Epithelial cell of esophagus (primary cell): ENCODE data around the gene P3H2.
A peak's percentile ranks its signal among the peaks of the same experiment; 100 is the strongest.

Experiments used
- DNase-seq: peaks from one replicate; pipeline ENCODE4 v3.0.0; 2010; ENCODE audit warnings: low read depth
- H3K4me3 ChIP-seq: 2 replicates; pipeline ENCODE4 v1.5.1; 2011; ENCODE audit warnings: mild to moderate bottlenecking, low read length, control low read depth
- TF ChIP-seq, protein P1 (sequence below): IDR thresholded peaks from 2 replicates; pipeline ENCODE4 v1.5.1; 2011; ENCODE audit warnings: low read depth, mild to moderate bottlenecking, low read length, control low read depth, inconsistent platforms; ENCODE audit not compliant: insufficient read depth; ENCODE audit errors: missing control alignments

The P3H2 gene

GRCh38 chr3:190097617-190098016, 23.1 kb downstream of the P3H2 start:
- no peak for DNase-seq
- TF ChIP-seq, protein P1, sequence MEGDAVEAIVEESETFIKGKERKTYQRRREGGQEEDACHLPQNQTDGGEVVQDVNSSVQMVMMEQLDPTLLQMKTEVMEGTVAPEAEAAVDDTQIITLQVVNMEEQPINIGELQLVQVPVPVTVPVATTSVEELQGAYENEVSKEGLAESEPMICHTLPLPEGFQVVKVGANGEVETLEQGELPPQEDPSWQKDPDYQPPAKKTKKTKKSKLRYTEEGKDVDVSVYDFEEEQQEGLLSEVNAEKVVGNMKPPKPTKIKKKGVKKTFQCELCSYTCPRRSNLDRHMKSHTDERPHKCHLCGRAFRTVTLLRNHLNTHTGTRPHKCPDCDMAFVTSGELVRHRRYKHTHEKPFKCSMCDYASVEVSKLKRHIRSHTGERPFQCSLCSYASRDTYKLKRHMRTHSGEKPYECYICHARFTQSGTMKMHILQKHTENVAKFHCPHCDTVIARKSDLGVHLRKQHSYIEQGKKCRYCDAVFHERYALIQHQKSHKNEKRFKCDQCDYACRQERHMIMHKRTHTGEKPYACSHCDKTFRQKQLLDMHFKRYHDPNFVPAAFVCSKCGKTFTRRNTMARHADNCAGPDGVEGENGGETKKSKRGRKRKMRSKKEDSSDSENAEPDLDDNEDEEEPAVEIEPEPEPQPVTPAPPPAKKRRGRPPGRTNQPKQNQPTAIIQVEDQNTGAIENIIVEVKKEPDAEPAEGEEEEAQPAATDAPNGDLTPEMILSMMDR, result no peak
- H3K4me3 ChIP-seq, result no peak overlapping the region

DNA sequence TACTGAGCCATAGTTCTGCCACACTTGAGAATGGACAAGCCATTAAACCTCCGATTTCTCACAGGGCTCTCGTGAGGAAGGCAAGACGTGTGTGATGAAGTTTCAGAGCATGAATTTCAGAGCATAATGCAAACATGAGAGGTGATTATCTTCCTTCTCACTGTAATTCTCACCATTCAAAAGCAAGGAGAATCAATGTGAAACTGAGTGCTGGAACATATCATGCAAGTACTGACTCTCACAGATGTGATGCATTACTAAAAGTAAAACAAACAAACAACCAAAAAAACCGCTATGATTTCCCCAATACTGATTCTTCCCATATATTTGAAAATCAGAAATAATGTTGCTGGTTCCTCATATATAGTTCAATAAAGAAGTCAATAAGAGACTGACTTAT, 23.7 kb downstream of the P3H2 start:
- DNase-seq, result no peak
- no peak overlapping the region for H3K4me3 ChIP-seq
- TF ChIP-seq, protein P1, result no peak

DNA sequence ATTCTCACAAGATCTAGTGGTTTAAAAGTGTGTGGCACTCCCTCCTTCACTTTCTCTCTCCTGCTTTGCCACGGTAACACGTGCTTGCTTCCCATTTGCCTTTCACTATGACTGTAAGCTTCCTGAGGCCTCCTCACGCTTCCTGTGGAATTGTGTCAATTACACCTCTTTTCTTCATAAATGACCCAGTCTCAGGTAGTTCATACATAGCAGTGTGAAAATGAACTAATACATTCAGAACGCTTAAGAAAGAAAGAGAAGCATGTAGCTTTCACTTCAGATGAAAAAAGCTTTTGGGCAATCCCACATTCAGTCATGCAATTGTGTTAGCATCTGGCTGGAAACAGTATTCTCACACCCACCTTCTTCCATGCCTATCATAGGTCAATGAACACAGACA, 24.4 kb downstream of the P3H2 start:
- no peak for DNase-seq
- H3K4me3 ChIP-seq, result no peak overlapping the region
- TF ChIP-seq, protein P1, result no peak

GRCh38 chr3:190094160-190094718, 26.5 kb downstream of the P3H2 start:
- no peak for DNase-seq
- no peak overlapping the region for H3K4me3 ChIP-seq
- TF ChIP-seq, protein P1, result no peak

DNA sequence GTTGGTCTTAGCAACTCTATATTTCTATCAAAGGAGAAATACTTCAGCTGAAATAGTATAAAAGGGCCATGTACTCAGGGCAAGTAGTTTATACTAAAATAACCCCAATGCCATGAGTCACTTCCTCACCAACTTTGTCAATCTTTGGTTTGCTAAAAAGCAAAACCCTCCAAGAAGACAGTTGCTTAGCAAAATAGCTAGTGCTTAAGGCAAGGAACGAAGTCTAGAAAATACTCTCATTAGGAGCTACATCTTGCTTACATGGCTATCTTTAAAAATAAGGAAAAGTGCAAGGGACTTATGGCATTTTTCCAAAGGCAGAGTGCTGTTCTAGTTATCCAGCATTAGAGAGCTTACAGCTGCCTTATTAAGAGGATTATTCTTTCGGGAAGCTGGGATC, 28.4 kb downstream of the P3H2 start:
- DNase-seq, result peak; percentile 43
- TF ChIP-seq, protein P1, result no peak
- H3K4me3 ChIP-seq, result no peak overlapping the region

GRCh38 chr3:190089711-190090110, 31.0 kb downstream of the P3H2 start:
- TF ChIP-seq, protein P1, result no peak
- no peak for DNase-seq
- no peak overlapping the region for H3K4me3 ChIP-seq

DNA sequence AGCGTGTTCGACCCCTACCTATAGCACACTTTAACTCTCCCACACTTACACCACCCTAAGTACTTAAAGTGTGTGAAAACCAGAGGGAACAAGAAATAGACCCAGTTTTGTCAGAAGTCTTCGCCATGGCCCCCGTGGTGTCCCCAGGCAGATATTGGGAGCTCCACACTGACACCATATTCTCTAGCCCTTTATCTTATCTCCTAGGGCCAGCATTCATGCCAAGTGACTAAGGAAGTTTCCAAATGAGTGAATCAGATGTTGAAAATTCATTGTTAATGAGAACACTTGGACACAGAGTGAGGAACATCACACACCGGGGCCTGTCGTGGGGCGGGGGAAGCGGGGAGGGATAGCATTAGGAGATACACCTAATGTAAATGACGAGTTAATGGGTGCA, 31.8 kb downstream of the P3H2 start:
- TF ChIP-seq, protein P1, result no peak
- peak; percentile 27 for DNase-seq

More for the DNA sequence above, 31.8 kb downstream of the P3H2 start:
- H3K4me3 ChIP-seq, result no peak overlapping the region
